ENCODE data around the gene TMEM52B.
"Not testable (repeated sequence)": the region's sequence is repeated elsewhere in the genome, so short reads cannot be mapped to it uniquely, and the experiment has no call there.

TMEM52B gene

GRCh38 chr12:10211940-10212738, 33.3 kb downstream of the TMEM52B start:
- peak; percentile 97 for DNase-seq

GRCh38 chr12:10212739-10213131, 33.9 kb downstream of the TMEM52B start, which contains the start of gene GABARAPL1:
Gene GABARAPL1, plus strand, starts transcription at chr12:10212877. Its CDS starts 253 bp downstream, at chr12:10213130.
- DNase-seq, result peak; percentile 91

- DNase-seq, result peak; percentile 86
These were observed 34.6 kb downstream of the TMEM52B start for GRCh38 chr12:10213168-10214135.

GRCh38 chr12:10214136-10214894, 35.5 kb downstream of the TMEM52B start:
- no peak for DNase-seq

- no peak for DNase-seq
These were observed 36.0 kb downstream of the TMEM52B start for GRCh38 chr12:10214895-10215267.

GRCh38 chr12:10215436-10215835, 36.6 kb downstream of the TMEM52B start:
- DNase-seq, result no peak

- not testable (repeated sequence) for DNase-seq
These were observed 37.1 kb downstream of the TMEM52B start for GRCh38 chr12:10215946-10216345.

GRCh38 chr12:10218021-10218420, 39.2 kb downstream of the TMEM52B start:
- no peak for DNase-seq

- no peak for DNase-seq
These were observed 41.7 kb downstream of the TMEM52B start for GRCh38 chr12:10220398-10221077.

- no peak for DNase-seq
These were observed 43.0 kb downstream of the TMEM52B start for GRCh38 chr12:10221846-10222245.

- no peak for DNase-seq
These were observed 44.4 kb downstream of the TMEM52B start for GRCh38 chr12:10223208-10223607.

GRCh38 chr12:10225426-10225825, 46.6 kb downstream of the TMEM52B start:
- not testable (repeated sequence) for DNase-seq

- DNase-seq, result no peak
These were observed 47.3 kb downstream of the TMEM52B start for GRCh38 chr12:10226086-10226485.

GRCh38 chr12:10226731-10227130, 47.9 kb downstream of the TMEM52B start:
- no peak for DNase-seq

- DNase-seq, result no peak
These were observed 48.8 kb downstream of the TMEM52B start for GRCh38 chr12:10227648-10228047.

- no peak for DNase-seq
These were observed 55.7 kb downstream of the TMEM52B start for GRCh38 chr12:10234562-10234961.

GRCh38 chr12:10235761-10236631, 57.2 kb downstream of the TMEM52B start:
- DNase-seq, result no peak

- DNase-seq, result no peak
These were observed 57.9 kb downstream of the TMEM52B start for GRCh38 chr12:10236720-10237119.

- no peak for DNase-seq
These were observed 59.7 kb downstream of the TMEM52B start for GRCh38 chr12:10238526-10238925.

GRCh38 chr12:10241290-10241689, 62.5 kb downstream of the TMEM52B start:
- DNase-seq, result no peak
